Activated CD4-positive, alpha-beta T cell treated with anti-CD3 and anti-CD28 coated beads for 48 hours (primary cell): Measurements from ENCODE around the gene KLHL25.

Experiments used
- DNase-seq: peaks from one replicate; pipeline ENCODE4 v3.0.0-alpha.2; 2020

KLHL25 gene

DNA sequence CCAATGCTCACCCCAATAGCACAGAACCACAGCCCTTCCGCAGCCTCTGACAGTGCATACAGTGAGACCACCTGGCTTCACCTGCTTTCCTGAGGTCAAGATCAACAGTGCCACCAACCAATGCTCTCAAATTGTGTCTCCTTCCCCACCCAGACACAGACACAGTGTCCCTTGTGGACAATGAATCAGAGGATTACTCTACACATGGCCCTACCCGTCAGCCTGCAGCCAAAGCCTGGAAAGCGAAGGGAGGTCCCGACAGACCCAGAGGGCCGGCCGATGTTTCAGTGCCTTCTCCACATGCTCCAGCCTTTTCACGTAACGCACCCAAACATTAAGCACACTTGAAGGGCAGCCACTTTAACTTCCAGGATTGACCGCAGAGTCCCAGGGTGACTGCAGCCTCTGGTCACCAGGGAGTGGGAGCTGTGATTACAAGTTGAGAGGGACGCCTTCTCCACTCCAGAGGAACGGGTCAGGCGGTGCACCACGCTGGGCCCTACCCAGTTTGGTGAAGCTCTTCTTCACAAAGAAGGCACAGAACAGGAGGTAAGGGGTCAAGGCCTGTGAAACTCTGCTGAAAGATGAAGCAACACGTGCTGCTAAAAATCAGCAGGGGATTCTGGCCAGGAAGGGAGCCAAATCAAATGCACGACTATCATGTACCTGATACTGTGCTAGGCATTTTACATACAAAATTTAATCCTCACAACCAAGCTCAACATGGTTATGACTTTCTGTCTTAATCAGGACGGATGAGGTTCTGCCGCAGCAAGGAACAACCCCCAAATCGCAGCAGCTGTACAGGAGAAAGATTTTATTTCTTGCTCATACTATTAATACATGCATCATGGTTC, 17.2 kb downstream of the KLHL25 start:
- no peak for DNase-seq

DNA sequence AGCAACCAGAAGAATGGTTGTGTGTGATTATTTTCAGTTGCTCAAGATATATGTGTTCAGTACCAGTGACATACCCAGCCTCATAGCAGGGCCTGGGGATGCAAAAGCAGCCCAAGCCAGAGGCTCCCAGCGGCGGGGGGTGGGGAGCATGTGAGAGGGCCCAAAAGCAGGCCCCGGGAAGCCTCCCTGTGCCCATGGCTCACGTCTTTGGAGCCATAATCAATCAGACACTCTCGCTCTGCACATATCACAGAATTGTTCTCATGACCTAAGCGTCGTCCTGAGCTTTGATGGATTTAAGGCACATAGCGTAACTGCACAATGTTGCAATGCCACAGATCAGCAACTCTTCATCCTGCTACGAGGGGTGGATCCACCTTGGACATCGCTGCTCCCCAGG, 20.8 kb downstream of the KLHL25 start:
- DNase-seq, result no peak

DNA sequence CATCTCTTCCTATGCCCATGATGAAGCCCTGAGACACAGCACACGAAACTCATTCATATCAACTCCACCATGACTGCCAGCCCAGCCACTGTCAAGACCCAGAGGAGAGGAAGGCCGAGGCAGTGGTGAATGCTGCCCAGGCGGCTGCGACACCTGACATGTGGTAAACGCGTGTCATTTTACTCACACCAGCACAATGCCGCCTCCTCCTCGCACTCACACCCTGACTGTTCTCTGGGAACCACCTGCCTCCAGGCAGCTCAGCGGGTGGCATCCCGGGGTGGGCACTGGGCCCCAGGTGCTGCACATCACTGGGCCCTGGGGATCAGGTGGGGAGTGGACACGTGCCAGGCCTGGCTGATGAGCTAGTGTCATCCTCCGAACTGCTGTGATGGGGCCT, 21.5 kb downstream of the KLHL25 start:
- DNase-seq, result no peak

DNA sequence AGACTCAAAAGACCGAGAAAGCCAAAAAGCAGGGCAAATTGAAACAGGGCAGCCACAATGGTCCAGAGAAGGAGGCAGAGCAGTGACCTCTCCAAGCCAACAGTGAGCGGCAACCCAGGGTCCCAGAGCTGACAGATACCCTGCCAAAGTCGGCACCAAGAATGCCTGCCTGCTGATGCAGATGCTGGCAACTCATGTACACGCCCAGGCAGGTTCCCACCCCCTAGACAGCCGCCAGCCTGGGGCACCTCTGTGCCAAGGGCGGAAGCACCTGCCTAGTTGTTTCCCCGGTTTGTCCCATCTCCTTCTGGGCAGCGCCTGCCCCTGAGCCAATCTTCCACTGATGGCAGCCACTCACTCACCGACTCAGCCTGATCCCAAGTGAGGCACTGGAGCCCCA, 22.1 kb downstream of the KLHL25 start:
- DNase-seq, result no peak

DNA sequence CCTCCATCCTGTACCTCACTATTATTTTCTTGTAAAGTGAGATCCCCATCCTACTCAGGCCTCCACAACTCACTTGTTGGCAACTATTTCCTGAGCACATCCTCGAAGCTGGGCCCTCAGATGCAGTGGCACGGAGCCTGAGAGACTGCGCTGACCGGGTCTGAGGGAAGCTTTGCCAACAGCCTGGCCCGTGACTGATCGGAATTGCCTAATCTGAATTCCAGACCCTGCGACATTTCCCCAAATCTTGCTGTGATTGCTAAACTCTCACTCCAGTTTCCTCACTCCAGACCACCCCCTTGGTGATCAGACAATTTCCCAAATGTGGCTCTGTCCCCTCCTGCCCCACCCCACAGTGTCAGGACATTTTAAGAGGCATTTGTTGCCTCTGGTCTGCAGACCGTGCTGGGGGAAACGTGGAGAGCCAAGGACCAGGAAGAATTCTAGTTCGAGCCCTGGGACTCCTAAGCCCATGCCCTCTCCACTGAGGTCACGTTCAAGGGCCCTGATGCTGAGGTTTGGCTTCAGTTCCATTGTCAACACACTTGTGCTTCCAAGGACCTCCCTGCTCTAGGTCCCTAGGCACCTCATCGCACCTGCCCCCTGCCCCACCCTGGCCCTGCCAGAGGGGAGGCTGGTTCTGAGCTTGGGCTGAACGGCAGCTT, 22.8 kb downstream of the KLHL25 start:
- no peak for DNase-seq

DNA sequence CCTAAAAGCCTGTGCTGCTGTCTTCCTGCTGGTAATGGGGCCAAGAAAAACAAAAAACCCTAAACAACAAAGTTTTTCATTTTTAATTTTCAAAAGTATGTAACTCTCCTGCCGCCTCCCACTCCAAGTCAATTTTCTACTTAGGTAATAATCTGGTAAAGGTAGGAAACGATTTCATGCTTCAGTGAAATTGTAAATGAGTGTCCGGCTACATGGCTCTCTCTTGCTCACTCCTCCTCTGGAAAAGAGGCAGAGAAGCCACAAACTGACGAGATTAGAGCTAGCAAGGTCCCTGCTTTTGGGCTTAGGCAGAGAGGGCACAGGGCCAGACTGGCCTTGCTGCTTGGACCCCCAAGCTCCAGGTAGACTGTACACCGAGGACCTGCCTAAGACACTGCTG, 23.5 kb downstream of the KLHL25 start:
- no peak for DNase-seq

DNA sequence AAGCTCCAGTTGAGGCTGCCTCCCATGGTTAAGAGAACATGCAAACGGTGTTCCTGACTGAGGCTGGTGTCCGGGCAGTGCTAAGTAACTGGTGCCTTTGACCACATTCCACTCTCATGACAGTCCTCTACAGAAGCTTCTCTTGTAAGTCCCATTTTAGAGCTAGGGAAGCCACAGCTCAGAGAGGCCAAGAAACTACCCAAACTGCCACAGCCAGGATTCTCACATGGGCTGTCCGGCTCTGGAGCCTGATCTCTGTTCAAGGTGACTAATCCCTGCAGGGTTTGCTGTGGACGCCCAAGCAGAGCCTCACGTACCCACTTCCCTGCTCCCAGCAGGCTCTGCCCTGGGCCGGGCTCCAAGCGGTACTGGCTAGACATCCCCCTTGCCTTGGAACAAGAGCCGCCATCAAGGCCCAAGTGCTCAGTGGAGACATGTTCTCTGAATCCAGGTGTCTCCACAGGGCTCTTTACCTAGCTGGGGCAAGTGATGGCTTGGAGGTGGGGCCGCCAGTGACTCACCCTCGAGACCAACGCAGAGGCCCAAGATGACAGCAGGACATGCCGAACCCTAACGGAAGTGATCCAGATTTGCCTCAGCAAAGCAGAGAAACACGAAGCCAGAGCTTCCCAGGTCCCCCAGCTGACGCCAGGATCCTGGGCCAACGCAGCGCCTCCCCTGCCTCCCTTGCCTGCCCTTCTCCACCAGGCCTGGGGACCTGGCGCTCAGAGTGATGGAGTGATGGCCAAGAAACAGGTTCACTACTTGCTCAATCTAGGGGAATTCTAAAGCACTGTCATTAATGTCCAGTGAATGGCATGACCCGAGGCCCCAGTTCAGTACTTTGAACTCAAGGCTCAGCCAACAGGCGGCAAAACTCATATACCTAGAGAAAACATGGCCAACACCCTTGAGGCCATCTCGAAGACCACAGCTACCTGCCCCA, 24.4 kb downstream of the KLHL25 start:
- no peak for DNase-seq

DNA sequence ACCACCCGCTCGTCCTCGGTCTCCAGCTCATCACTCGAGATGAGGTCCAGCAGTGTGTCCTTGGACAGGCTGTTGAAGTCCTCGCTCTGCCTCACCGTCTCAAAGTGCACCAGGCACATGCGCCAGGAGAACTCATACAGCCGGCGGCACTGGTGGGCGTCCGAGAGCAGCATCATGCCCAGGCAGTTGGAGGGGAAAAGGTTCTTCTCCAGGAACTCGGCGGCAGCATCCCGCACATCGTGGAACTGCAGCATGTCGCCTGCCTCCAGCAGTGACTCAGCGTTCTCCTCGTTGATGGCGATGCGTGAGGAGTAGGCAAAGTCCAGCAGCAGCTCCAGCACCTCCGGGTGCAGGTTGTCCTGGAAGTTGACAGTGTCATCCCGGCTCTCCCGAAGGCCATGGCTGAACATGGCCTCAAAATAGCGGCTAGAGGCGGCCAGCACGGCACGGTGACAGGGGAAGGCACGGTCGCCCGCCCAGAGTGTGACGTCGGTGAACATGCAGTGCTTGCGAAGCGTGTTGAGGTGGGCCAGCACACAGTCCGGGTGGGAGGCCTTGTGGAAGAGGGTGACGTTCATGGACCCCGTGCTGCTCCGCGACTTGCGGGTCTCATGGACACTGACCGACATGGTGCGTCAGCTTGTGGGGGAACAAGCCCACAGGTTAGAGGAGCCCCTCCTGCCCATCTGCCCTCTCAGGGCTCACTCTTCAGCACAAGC, 25.4 kb downstream of the KLHL25 start:
- no peak for DNase-seq

DNA sequence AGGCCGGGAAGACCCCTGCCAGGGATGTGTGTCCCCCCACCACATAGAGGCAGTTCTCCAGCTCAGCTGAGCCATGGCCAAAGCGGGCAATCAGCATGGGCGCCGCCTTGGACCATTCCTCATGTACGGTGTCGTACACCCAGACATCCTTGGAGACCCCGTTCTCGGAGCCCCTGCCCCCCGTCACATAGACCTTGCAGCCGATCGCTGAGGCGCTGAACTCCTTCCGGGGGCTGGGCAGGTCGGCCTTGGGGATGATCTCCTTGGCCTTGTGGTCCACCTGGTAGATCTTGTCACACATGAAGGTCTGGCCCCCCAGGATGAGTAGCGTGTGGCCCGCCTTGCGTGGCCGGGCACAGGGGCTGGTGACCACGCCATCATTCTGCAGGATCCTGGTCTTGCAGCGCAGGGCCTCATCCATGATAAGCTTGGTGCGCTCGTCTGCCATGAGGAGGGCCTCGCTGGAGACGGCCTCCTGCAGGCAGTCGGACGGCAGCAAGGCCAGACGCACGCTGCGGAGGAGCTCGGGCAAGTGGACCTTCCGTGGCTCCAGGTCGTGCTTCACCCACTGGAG, 26.0 kb downstream of the KLHL25 start:
- DNase-seq, result no peak

DNA sequence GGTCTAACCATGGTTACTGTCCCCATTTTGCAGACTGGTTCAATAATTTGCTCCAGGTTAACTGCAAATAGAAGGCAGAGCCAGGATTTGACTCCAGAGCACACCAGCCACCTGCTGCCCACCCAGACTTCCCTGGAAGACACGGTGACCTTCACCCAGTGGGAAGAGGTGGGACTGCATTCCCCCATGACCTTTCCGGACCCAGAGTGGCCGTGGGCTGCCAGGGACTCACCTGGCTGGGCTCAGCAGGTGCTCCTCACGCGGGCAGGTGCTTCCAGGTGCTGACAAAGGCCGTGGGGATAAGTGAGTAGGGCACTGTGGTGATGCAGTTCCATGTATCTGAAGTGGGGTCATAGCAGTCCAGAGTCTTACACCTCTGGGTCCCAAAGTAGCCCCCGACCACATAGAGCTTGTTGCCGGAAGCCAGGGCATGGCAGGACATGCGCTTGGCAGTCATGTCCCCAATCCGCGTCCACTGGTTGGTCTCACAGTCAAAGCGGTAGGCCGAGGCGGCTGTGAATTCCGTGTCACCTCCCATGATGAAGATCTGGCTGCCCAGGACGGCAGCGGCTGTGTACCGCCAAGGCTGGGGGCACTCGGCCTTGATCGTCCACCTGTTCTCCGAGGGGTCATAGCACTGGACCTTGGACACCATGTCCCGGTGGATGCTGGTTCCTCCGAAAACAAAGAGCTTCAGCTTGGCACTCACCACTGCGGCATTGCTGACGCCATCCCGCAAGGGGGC, 26.8 kb downstream of the KLHL25 start:
- DNase-seq, result no peak

DNA sequence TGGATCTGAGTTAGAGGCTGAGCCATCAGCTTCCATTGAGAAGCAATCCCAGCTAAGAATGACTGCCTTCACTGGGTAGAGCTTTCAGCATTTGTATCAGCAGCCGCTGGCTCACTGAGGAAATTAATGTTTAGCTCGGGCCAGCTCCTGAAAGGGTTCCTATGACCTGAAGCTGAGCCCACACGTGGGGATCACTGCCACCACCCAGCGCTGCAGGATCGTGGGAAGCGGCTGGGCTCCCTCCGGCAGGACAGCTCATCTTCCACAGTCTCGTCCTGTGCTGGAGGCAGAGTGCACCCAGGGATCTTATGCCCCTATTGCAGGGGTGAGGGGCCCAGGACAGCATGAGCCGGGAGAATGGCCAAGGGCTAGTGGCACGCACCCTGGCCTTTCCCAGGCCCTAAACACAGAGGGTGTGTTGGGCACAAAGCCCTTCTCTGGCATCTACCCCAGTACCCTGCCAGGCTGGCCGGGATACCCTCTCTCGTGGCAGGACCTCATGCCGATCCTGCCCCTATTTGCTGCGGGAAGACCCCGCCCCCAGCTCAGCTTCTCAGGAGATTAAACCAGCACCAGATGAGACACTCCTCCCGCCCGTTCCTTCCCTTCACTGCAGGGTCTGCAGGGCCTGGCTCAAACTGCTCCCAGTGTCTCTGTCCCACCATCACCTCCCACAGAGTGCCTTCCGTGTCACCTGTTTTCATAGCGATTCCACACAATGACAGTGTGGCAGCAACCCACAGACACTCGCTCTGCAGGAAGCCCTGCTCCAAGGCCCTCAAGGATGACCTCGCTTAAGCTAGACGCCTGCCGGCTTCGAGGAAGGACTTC, 28.5 kb downstream of the KLHL25 start:
- DNase-seq, result no peak

DNA sequence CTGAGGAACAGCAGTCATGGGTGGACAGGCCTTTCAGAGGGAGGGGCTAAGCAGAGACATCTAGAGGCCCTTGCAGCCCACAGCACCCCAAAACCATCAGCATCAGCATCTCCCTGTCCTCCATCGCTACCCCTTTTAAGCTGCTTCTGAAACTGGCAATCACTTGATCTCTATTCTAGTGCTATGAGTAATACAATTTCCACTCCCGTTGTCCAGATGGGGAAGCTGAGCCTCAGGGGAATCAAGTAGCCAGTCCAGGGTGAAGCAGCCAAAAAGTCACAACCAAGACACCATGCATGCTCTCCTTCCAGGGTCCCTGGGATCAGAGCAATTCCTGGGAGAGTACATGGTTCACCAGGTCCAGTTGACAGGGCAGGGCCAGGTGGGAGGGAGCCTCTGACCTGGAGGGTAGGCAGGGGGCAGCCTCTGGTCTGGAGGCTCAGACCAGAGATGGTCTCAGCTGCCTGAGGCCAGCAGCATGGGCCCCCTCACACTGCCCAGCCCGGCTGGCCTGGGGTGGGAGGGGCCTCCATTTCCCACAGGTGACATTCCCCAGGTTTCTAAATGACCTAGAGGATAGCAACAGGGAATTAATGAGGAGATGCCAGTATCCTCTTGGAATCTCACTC, 30.0 kb downstream of the KLHL25 start:
- DNase-seq, result no peak

DNA sequence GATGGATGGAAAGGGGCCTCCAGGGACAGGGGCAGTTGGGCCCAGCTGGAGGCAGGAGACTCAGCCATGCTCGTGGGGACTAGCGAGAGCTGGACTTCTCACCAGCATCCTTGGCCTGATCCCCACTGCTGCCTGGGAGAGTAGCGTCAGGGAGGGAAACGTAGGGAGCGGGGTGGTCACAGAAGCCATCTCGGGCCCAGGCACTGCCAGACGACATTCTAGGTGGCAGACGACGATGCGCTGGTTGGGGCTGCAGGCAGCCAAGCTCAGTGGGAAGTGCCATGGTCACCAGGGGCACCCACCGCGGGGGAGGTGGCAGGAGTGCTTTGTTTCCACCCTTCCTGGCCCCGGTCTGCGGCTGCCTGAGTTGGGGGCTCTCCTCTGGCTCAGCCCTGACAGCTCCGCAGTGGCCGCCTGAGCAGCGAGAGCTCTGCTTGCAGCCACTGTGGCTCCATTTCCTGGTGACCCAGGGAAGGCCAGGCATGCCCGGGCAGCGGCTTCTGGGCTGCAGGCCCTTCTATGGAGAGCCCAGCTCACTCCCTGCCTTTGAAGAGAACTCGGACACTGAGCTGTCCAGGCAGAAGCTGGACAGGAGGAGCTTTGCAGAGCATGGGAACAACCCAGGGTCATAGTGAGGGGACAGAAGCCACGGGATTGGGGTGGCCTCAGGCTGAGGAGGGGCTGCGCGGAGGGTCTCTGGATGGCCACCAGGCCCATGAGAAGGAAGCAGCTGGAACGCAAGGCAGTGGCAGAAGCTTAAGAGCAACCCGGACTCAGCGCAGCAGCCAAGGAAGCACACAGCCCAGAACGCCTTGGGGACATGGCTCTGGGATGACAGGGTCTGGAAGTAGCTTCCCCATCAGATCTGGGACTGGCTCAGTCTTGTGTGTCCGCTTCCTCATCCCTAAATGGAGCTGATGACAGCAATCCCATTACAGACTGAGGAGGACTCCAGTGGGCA, 30.8 kb downstream of the KLHL25 start:
- DNase-seq, result no peak

DNA sequence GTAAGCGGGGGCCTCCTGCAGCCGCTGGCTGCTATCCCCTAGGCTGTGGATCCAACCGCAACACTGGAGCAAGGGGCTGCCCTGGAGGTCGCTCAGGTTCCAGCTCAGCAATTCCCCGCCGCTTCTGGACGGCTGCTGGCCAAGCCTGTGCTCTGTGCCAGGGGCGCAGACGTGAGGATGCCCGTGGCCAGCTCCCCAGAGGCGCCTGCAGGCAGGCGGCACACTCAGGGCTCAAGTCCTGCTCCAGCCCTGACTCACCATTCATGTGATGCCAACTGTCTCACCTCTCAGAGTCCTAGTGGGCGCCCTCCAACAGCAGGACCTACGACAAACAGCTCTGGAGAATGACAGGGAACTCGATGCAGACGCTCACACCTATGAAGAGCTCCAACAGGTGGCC, 31.6 kb downstream of the KLHL25 start:
- no peak for DNase-seq

DNA sequence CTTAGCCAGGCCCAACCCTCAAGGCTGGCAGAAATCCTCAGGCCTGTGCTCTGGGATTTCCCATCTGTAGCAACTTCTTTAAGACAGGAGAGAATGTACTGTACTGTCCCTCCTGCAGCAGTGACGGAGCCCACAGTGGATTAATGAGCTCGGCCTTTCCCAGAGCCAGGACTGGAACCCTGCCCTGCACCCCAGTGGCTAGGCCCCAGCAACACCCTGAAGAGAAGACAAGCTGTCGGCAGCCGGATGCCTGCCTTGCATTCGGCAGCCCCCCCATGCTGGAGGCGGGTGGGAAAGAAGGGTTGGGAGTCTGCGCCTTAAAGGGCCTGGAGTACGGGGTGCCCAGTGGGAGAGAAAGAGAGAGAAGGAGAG, 32.0 kb downstream of the KLHL25 start:
- no peak for DNase-seq

DNA sequence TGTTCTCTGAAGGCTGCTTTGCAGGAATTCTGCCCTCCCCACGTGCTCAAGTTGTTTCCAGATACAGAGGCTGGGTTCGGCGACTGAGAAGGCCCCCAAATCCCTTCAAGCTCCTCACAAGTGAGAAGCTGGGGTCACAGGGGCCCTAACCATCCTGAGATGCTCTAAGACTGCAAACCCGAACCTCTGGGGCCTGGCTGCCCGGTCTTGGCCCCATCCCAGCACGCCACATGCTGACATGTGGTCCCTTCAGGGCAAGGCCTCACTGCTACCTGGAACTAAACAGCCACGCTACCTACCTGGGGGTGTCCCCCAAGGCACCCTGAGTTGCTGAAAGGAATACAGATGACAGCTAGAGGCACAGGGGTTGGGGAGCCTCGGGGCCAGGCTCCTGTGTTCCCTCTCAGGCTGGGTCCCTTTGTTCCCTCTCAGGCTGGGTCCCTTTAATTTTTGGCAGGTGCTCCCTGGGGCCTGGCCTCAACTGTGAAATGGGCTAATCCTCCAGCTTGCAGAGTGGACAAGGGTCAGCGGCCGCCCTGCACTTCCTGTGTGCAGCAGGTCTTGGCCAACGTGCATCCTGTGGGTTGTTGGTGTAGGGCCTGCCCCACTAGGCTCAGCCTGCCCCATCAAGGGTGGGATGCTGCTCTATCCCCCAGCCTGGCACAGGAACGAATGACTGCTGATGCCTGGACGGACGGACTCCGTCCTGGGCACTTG, 32.5 kb downstream of the KLHL25 start:
- DNase-seq, result no peak

DNA sequence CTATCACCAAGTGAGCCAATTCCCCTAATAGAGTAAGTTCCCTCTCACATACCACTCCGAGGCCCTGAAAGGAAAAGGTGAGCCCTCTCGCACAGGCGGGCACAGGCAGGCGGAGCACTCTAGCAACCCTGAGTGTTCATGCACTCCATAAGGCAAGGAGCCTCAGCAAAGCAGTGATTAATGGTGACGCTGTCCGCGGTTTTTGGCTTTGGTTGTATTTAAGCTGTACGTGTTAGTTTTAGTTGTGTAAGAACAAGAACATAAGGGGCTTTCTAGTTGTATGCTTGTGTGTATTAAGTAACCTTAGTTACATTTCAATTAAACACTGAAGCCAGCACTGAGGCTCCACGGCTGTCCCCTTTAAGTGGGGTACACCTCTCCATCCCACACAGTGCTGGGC, 33.1 kb downstream of the KLHL25 start:
- DNase-seq, result no peak
